Anterior cingulate cortex (tissue), 58 donors: Measurements from ENCODE around the gene NUP35.

ENCODE experiments used
- DNase-seq, 58 donors: peaks; one replicate each; lab custom pipeline; 2025; lab: John Stamatoyannopoulos, UW

Gene NUP35, protein sequence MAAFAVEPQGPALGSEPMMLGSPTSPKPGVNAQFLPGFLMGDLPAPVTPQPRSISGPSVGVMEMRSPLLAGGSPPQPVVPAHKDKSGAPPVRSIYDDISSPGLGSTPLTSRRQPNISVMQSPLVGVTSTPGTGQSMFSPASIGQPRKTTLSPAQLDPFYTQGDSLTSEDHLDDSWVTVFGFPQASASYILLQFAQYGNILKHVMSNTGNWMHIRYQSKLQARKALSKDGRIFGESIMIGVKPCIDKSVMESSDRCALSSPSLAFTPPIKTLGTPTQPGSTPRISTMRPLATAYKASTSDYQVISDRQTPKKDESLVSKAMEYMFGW

DNA sequence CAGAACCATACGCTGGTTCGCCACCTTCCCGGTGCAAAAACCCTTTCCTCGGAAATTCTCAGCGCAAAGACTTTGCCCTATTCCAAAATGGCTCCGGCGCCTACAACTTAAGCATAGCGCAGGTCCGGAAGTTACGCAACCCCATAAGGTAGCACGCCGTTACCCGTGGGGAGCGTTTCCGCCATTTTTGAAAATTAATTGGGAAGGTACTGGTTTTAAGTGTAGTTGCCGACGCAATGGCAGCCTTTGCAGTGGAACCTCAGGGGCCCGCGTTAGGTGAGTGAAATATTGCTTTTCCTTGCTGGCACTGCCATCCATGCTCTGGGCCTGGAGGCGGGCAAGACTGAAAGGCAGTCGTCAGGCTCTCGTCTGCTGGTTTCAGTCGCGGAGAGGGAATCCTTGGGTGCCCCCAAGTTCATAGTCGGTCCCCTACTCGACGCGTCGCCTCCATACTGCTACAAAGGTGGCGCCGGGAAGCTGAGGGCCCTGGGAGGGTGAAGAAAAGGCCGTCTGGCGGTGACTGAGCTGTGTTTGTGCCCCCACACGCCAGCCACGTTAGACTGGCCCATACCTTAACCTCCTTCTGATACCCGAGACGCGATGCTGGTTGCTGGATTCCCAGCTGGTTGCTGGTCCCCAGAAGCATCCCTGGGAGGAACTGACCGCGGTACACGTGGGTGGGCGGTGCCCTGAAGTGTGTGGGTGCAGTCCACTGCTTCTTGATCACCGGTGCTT, at the start of gene NUP35:
Gene NUP35, plus strand, starts transcription at position 222 of the 735 bp plus-strand sequence. Its CDS starts 15 bp downstream, at position 237.
- DNase-seq = peak; percentile 20 to 93 (median 80)

DNA sequence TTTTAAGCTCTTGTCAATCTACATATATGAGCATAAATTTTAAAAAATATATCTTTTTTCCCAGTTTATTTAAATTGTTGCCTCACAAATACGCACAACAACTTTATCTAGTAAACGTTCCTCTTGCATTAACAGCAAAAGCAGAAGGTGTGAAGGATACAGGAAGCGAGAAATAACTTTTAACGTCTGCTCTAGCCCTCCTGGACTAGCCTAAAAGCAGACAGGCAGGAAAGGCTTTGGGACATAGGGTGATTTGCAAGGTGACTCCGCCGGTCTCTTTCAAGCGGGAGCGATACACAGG, 46.1 kb upstream of the NUP35 start:
- peak in 10 of 58 donors; percentile 23 to 70 (median 55) for DNase-seq

DNA sequence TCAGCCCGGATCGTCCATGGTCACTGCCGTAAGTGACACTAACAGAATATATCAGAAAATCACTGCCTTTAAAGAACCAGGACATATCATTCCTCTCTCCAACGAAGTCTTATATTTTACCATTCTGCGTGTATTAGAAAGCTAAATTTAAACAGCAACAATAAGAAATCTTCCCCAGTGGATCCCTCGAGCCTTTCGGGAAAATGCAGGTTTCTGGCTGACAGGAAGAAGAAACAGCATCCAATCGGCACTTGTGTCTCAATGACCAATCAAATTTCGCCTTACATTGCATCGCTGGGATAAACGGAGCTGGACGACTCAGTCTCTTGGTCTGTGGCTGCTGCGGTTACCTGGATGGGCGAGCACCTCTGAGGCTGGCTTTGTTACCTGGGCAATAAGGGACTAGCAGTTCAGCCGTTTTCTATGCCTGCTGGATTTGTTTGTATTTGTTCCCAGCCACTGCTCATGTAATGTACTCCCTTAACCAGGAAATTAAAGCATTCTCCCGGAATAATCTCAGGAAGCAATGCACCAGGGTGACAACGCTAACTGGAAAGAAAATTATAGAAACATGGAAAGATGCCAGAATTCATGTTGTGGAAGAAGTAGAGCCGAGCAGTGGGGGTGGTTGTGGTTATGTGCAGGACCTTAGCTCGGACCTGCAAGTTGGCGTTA, 45.6 kb upstream of the NUP35 start, which contains the start of gene DUSP19:
Gene DUSP19, plus strand, starts transcription at position 284 of the 675 bp plus-strand sequence. Its CDS starts 187 bp downstream, at position 471.
- DNase-seq = peak; percentile 26 to 96 (median 82)

DNA sequence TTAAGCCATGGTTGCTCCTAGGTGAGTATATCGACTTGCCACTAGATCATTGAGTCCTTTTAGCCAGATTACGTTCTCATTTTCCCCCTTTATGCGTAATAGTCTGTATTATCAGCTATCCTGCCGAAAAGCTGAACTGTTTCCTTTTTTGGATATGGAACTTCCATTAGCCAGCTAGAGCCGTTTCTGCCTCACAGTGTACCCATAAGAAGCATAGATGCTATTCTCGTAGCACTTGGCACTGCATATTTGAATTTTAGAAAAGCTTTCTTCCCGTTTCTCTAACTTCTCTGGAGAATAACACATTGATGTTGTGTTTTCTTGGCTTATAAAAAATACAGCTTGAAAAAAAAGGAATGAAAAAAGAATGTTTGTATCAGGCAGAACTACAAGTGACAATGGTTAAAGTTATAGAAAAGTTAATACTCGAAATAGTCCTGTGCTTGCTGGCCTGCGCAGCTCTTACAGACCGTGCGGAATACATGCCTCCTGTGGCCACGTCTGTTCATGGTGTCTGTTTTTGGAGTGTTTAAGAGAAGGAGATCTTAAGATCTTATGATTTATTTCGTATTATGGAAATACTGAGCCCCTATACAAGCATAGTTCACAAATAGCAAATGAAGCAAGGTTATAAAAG, 45.0 kb upstream of the NUP35 start:
- DNase-seq = peak in 2 of 58 donors; percentile 57 to 63

DNA sequence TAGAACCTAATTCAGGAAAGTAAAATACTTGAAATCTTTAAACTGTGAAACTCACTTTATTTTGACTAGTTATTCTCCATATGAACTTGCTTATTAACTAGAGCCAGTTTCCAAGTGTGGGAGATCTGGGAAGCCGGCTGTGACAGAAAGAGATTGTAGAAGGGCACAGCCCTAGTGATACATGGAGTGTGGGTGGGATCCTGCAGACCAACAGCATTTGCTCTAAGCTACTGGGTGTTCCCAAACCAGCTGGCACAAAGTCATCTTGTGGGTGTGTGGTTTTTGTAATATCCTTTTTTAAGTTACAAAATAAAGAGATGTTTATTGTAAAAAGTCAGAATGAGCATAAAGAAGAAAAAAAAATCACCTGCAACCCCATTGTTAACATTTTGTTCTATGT, 42.3 kb upstream of the NUP35 start:
- peak in 16 of 58 donors; percentile 5 to 61 (median 36) for DNase-seq

DNA sequence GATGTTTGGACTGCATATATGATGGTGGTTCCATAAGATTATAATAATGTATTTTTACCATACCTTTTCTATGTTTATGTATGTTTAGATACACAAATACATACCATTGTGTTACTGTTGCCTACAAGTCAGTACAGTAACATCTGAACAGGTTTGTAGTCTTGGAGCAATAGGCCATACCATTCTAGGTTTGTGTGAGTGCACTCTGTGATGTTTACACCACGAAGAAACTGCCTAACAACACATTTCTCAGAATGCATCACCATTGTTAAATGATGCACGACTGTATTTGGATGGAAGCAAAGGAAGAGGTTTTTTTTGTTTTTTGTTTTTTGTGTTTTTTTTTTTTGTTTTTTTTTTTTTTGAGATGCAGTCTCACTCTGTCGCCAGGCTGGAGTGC, 36.2 kb upstream of the NUP35 start:
- no peak for DNase-seq

DNA sequence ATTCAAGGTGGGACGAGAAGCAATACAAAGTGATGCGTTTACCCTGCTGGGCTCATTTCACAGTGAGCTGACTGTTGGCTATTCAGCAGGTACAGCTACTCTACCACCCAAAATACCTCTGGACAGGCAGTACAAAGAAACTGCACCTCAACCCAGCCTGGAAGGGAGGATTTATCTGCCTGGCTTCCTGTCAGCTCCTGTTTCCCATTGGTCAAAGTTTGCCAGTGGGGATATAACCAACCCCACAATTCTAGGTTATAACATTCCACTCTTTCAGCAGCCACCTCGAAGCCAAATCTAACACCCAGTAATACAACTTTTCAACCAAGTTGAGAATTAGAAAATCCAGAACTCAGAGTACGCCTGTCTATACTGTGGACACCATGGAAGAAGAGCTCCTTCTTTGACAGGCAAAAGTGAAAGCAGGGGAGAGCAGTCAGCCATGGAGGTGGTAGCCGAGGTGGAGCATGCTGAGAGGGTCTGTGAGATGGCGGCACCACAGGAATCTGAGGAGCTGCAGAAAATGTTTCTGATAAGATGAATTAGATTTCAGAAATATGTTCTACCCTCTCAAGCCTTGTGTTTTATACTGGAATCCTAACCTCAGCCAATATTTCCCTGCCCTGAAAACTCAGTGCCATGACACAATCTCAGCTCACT, 34.9 kb upstream of the NUP35 start:
- no peak for DNase-seq

DNA sequence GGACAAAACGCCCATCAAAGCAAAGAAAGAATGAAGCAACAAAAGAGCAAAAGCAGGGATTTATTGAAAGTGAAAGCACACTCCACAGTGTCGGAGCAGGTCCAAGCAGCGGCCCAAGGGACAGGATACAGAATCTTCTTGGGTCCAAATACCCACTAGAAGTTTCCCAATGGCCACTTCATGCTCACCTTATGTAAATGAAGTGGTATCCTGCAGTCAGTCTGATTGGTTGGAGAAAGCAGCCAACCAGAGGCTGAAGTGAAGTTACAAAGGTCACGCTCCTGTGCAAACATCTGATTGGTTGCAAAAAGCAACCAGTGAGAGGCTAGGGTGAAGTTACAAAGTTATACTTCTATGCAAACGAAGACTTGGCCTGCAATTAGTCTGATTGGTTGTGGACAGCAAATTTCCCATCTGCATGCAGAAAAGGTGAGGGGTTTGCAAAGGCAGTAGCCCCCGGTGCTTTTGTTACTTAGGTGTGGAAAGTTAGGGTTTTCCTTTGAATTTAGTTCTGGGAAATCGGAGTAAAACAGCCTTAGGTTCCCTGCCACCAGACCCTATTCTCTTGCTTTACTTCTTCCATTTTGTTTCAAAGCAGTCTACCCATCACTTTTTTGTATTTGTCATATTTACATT, 32.8 kb upstream of the NUP35 start:
- no peak for DNase-seq

DNA sequence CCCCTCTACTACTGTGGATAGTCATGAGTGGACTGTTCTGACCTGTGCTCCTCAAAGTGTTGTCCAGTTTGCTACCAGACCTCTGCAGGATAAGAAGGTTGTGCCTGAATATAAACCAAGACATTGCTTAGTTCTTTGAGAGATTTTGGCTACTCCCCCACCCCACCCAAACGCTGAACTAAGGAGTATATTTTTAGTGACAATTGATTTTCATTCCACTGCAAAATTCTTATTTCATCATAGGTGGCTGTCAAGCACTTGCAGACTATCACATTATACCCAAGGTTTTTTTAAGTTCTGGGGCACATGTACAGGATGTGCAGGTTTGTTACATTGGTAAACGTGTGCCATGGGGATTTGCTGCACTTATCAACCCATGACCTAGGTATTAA, 32.3 kb upstream of the NUP35 start:
- DNase-seq = no peak

DNA sequence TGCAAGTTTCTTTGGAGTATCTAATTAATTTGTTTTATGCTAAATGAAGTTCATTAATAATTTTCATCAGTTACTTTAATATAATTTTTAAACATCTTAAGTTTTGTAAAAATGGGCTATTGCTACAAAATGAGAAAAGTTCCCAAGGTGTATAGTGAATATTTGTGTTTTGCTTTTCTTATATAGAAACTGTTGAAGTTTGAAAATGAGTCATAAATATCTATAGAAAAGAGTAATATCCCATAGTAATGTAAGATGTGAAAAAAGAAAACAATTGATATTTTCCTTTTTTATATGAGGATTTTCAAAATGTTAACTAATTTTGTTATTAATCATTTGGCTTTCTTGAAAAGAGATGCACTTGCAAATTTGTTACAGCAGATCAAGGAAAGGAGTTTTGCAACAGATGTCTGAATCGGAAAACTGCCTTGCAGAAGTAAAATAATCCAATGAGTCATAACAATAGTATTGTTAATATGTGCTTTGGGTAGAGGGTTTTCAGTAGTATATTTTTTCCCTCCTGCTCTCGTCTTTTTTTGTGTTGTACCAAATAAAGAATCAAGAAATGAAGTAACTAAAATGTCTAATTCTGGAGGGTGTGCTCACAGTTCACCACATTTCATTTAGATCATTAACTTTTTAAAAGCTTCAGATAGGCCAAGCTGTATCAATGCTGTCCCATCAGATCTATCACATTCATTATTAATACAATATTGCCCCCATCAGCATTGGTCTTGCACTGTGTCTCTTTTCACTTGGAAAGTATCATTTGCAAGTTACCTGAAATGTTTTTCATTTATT, 30.2 kb upstream of the NUP35 start:
- DNase-seq = no peak

DNA sequence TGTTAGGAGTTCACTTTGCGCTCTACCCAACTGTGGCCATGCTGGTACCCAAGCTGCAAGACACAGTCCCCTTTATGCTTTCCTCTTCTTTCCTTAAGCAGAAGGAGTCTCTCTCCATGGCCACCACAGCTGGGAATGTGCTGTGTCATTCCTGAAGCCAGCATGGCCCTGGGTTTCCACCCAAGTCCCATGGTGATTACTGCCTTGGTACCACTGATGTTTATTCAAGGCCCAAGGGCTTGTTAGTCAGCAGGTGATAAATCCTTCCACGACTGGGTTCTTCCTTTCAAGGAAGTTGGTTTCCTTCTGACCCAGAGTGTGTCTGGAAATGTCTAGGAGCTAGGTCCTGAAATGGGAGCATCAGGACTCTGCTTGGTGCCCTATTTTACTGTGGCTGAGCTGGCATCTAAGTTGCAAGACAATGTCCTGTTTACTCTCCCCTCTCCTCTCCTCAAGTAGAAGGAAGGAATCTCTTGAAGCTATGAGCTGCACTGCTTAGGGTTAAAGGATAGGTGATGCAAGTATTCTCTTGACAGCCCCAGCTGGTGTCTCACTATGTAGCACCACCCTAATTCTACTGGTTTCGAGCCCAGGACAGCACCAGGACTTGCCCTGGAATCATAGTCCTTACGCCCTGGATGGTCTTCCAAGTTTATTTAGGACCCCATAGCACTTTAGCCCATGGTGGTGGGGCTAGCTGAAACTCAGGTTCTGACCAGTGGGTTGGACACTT, 18.7 kb upstream of the NUP35 start:
- no peak for DNase-seq

DNA sequence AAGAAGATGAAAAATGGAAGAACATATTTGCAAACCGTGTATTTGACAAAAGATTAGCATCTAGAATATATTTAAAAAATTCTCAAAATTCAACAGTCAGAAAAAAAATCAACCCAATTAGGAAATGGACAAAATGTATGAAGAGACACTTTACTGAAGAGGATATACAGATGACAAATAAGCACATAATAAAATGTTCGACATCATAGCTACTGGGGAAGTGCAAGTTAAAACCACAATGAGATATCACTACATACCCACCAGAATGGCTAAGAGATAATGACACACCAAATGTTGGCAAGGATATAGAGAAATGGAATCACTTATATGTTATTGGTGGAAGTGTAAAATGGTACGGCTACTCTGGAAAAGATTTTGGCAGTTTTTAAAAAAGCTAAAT, 11.7 kb upstream of the NUP35 start:
- DNase-seq = no peak

DNA sequence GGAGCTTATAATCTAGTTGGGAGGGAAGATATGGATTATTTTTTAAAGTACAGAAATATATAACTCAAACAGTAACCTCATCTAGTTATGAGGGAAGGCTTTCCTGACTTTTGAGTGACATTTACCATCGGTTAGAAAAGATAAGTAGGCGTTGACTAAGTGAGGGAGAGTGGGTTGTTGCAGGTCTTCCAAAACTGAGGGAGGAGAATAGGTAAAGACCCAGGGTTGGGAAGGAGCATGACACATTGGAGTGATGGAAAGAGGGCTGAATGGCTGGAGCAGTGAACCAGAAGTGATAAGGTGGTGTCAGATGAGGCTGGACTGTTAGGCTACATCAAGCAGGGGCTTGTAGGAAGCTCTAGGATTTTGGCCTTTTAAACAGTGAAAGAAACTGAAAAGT, 10.6 kb upstream of the NUP35 start:
- DNase-seq = no peak

DNA sequence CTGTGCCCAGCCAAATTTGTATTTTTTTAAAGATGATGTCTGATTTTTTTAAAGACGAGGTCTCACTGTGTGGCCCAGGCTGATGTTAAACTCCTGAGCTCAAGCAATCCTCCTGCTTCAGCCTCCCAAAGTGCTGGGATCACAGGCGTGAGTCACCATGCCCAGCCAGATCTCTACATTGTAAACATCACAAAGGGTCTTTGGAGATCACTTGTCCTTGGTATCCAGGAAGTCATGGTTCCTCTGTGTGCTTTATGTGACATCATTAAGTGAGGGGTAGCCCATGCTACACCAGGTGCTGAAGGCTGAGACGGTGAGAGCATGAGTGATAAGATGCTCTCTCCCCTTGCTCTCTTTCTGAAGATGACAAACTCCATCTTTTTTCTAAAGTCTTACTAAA, 7.0 kb upstream of the NUP35 start:
- DNase-seq = no peak

DNA sequence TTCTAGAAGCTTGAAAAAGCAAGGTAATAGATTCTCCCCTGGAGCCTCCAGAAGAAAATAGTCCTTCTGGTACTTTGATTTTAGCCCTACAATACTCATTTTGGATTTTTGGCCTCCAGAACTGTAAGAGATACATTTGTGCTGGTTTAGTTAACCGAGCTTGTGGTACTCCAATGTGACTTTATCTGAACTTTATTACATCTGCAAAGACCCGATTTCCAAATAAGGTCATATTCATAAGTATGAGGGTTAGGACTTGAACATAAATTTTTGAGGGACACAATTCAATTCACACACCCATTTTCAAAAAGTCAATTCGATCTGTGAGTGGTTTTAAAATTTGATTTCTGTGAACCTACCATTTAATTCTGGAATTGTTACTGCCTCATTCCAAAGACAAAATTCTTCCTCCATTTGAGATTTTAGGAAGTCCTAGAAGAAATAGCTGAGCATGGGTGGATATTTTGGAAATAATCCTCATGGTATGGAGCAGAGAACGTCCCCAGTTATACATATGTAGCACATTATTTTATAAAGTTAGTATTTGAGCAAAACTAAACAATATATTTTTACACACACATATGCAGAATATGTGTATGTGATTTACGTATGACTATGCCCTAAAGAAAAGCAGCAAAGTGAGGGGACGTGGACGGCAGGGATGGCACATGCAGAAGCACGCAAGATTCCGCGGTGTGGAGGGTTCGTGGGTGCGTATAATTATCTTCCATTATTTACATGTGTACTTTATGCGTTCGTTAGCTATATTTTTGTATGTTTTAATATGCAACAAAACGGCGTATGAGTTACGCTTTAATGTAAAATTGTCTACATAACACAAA, 905 bp upstream of the NUP35 start:
- peak in 7 of 58 donors; percentile 0 to 12 (median 2) for DNase-seq

DNA sequence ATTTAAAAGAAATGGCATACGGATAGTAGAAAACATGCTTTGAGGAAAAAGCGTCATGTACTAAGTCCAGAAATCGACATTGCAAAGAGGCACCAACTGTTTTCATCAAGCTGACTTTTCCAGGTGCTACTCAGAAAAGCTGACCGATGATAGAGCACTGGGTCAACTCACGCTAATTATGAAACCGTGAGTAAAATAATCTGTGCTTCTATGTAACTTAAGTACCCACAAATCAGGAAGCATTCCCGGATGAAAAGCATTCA, 353 bp upstream of the NUP35 start:
- no peak for DNase-seq

DNA sequence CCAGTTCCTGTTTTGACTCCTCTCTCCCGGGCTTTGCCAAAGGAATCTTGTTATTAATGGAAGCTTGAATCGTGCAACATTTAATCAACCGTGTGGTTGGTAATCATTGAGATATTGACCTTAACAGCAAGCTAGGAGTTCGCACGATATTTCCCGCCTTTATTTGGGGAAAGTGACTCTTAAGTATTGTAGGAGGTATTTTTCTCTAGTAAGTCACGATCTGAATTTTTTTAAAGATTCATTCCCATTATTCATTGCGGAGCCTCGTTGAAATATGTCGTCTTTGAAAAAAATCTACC, 663 bp downstream of the NUP35 start:
- DNase-seq = no peak
